Lung (tissue), 12 donors: ENCODE results near the gene PROB1. TPM values are rescaled to one million over a fixed set of nuclear protein-coding genes. Genes with fewer than 3 reads are reported as not detected.

Source experiments
- ATAC-seq: fragments of 200-7000 bp; cut with Tn5 transposase; one replicate; pipeline ENCODE4 v1.9.1; 2020; ENCODE audit warnings: moderate number of reproducible peaks; ENCODE audit not compliant: insufficient read depth, low FRiP score
- DNase-seq, 3 donors: peaks; one replicate each; pipeline ENCODE4 v3.0.0-alpha.2; 2013 to 2017
- H3K27ac ChIP-seq, 2 donors: one replicate each; pipeline ENCODE4 v1.5.1; 2013; ENCODE audit warnings: mild to moderate bottlenecking in 2 of 2, moderate library complexity in 2 of 2, control low read depth in 1 of 2, inconsistent platforms in 1 of 2, low read depth in 1 of 2, low read length in 1 of 2
- H3K27me3 ChIP-seq, 3 donors: one replicate each; pipeline ENCODE4 v1.5.1; 2013; ENCODE audit warnings: low read length in 2 of 3; ENCODE audit not compliant: control insufficient read depth in 3 of 3, insufficient read depth in 3 of 3
- H3K36me3 ChIP-seq, 4 donors: one replicate each; pipeline ENCODE4 v1.5.1; 2013; ENCODE audit warnings: low read length in 4 of 4, mild to moderate bottlenecking in 1 of 4, moderate library complexity in 1 of 4; ENCODE audit not compliant: control insufficient read depth in 4 of 4, insufficient read depth in 4 of 4
- H3K4me1 ChIP-seq, 5 donors: one replicate each; pipeline ENCODE4 v1.5.1; 2013; ENCODE audit warnings: low read length in 5 of 5, mild to moderate bottlenecking in 2 of 5, moderate library complexity in 1 of 5; ENCODE audit not compliant: control insufficient read depth in 5 of 5, insufficient read depth in 5 of 5
- H3K4me3 ChIP-seq: one replicate; pipeline ENCODE4 v1.5.1; 2013; ENCODE audit warnings: mild to moderate bottlenecking, control low read depth, moderate library complexity
- H3K9ac ChIP-seq, 2 donors: one replicate each; pipeline ENCODE4 v1.5.1; 2013; ENCODE audit warnings: low read length in 2 of 2, control low read depth in 1 of 2; ENCODE audit not compliant: insufficient read depth in 1 of 2
- H3K9me3 ChIP-seq, 4 donors: one replicate each; pipeline ENCODE4 v1.5.1; 2013; ENCODE audit warnings: low read length in 3 of 4, mild to moderate bottlenecking in 1 of 4, moderate library complexity in 1 of 4; ENCODE audit not compliant: control insufficient read depth in 4 of 4, insufficient read depth in 3 of 4
- CTCF ChIP-seq: IDR thresholded peaks from 2 replicates; pipeline ENCODE4 v1.5.1; 2012; ENCODE audit warnings: mild to moderate bottlenecking; ENCODE audit errors: control extremely low read depth, extremely low read depth
- WGBS, 2 donors: extraction: QIAGEN DNeasy Blood & Tissue Kit; methylation state at CpG; one replicate each; pipeline ENCODE4 v1.1.7; 2013; 5-methylcytosine and 5-hydroxymethylcytosine counted together
- polyA plus RNA-seq, 2 donors: library from polyadenylated mRNA; stranded (reverse); fragments of 200-250 nt; gene quantifications; one replicate each; pipeline ENCODE4 v1.2.1, GENCODE V29; 2013
- total RNA-seq, 2 donors: library from RNA; depleted of rRNA in 1 of 2; stranded (reverse); fragments of >200 nt in 1 of 2; gene quantifications; one replicate each; pipeline ENCODE4 v1.2.1, GENCODE V29; 2014 to 2021
- donor health status: control.
- donor health status: control.
- donor health status: Bipolar disorder and iron deficiency.
- donor health status: healthy.
- donor health status: DM: yes; HTN: yes; CAD: no.

The PROB1 gene
- total and polyA plus RNA-seq, 4 donors = 0.33 to 2.2 (median 0.72) TPM

GRCh38 chr5:139408191-139408590, 13.3 kb upstream of the PROB1 start:
- ATAC-seq = no peak
- TF ChIP-seq CTCF = no peak

GRCh38 chr5:139407517-139407916, 12.6 kb upstream of the PROB1 start:
- ATAC-seq = no peak
- Histone ChIP-seq H3K4me3 (no peak overlapping the region), H3K9me3 (no peaks in the 10 kb centered on the region), H3K9ac (no peak overlapping the region), H3K4me1 (peaks cover 0 to 12% (median 6%) of the 10 kb centered on the region in 5 donors), H3K27me3 (no peaks in the 10 kb centered on the region), H3K36me3 (peaks cover 0 to 4% (median 1%) of the 10 kb centered on the region in 4 donors), H3K27ac (no peak overlapping the region)
- TF ChIP-seq CTCF = no peak
- DNase-seq = no peak

More at GRCh38 chr5:139408191-139408590, 13.3 kb upstream of the PROB1 start:
- H3K4me3 ChIP-seq = no peak overlapping the region
- no peak overlapping the region for H3K27ac ChIP-seq
- peaks cover 0 to 6% (median 4%) of the 10 kb centered on the region in 4 donors for H3K36me3 ChIP-seq
- H3K9ac ChIP-seq = no peak overlapping the region
- H3K27me3 ChIP-seq = no peaks in the 10 kb centered on the region
- no peaks in the 10 kb centered on the region for H3K9me3 ChIP-seq
- 95 to 96% methylated on average over 7 of the region's 7 CpGs for WGBS, 2 donors
- no peak for DNase-seq
- H3K4me1 ChIP-seq = peaks cover 0 to 9% (median 3%) of the 10 kb centered on the region in 5 donors

GRCh38 chr5:139406963-139407362, 12.1 kb upstream of the PROB1 start:
- Histone ChIP-seq H3K4me3 (no peak overlapping the region), H3K9me3 (no peaks in the 10 kb centered on the region), H3K36me3 (peaks cover 0 to 4% (median 0%) of the 10 kb centered on the region in 4 donors), H3K4me1 (peaks cover 0 to 12% (median 6%) of the 10 kb centered on the region in 5 donors), H3K27ac (no peak overlapping the region), H3K9ac (no peak overlapping the region), H3K27me3 (no peaks in the 10 kb centered on the region)
- ATAC-seq (no peak), DNase-seq (no peak)
- 84 to 90% methylated on average over 2 of the region's 2 CpGs for WGBS, 2 donors
- no peak for TF ChIP-seq CTCF

GRCh38 chr5:139404484-139404840, 9.6 kb upstream of the PROB1 start:
- 57 to 74% methylated on average over 5 of the region's 5 CpGs for WGBS, 2 donors
- H3K9me3 ChIP-seq = no peaks in the 10 kb centered on the region
- peak overlapping the region in 1 of 2 donors; percentile 82 for H3K9ac ChIP-seq
- DNase-seq (no peak), ATAC-seq (no peak)
- H3K27me3 ChIP-seq = no peaks in the 10 kb centered on the region
- peak overlapping the region; percentile 84 to 91 for H3K27ac ChIP-seq
- peaks cover 0 to 12% (median 6%) of the 10 kb centered on the region in 5 donors for H3K4me1 ChIP-seq
- H3K4me3 ChIP-seq = no peak overlapping the region
- TF ChIP-seq CTCF = no peak
- no peaks in the 10 kb centered on the region for H3K36me3 ChIP-seq
